AG09319 (cell line): ENCODE measurements around the gene TTC21B.

Source experiments
- DNase-seq: peaks from one replicate; pipeline ENCODE4 v3.0.0-alpha.2; 2010; ENCODE audit warnings: low read depth; ENCODE audit errors: extremely low read depth
- TF ChIP-seq, protein P1 (sequence below): IDR thresholded peaks from 2 replicates; pipeline ENCODE4 v1.5.1; 2011; ENCODE audit warnings: low read depth, mild to moderate bottlenecking, inconsistent platforms, low read length, moderate library complexity

TTC21B gene

DNA sequence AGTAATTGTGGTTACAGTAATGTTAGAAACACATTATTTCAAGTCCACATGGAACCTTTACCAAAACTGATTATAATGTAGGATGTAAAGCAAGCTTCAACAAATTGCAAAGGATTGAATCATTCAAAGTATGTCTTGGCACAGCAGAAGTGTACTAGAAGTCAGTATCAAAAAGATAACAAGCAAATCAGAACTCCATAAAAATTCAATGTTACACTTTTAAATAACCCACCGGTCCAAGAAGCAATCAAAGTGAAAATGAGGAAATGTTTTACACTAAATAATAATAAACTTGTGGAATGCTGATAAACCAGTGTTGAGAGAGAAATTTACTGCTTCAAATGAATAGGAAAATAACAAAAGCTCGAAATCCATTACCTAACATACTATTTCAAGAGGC lies 47.7 kb downstream of the TTC21B start:
- TF ChIP-seq, protein P1, sequence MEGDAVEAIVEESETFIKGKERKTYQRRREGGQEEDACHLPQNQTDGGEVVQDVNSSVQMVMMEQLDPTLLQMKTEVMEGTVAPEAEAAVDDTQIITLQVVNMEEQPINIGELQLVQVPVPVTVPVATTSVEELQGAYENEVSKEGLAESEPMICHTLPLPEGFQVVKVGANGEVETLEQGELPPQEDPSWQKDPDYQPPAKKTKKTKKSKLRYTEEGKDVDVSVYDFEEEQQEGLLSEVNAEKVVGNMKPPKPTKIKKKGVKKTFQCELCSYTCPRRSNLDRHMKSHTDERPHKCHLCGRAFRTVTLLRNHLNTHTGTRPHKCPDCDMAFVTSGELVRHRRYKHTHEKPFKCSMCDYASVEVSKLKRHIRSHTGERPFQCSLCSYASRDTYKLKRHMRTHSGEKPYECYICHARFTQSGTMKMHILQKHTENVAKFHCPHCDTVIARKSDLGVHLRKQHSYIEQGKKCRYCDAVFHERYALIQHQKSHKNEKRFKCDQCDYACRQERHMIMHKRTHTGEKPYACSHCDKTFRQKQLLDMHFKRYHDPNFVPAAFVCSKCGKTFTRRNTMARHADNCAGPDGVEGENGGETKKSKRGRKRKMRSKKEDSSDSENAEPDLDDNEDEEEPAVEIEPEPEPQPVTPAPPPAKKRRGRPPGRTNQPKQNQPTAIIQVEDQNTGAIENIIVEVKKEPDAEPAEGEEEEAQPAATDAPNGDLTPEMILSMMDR: no peak
- no peak for DNase-seq

DNA sequence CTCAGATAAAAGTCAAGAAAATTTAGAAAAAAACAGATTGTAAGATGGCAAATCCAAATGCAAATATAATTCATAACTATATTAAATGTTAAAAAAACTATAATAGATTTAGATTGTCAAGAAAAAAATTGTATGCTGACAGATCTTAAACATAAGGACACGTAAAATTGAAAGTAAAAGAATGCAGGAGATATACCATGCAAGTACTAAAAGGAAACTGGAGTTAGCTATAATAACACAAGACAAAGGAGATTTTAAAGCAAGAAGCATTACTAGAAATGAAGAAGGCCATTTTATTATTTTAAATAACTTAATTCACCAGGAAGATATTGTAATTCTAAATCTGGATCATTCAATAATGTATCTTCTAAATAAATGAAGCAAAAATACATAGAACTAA lies 48.3 kb downstream of the TTC21B start:
- TF ChIP-seq, protein P1: no peak

DNA sequence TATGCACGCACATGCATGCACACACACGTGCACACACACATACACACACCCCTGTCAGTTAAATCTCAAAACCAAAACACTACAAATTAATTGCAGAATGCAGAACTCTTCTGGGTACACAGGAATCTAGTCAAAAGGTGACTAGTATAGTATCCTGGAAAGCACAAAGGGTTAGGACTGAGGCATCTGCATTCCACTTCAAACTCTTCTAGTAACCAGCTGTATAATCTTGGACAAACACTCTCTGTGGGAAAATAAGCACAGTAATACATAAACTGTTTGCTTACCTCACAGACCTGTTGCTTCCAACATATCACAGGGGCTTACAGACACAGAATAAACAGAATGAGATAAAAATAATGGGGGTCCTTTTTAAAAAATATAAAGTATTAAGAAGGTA lies 49.1 kb downstream of the TTC21B start:
- TF ChIP-seq, protein P1: no peak

More for the DNA sequence above, 48.3 kb downstream of the TTC21B start:
- DNase-seq: no peak

DNA sequence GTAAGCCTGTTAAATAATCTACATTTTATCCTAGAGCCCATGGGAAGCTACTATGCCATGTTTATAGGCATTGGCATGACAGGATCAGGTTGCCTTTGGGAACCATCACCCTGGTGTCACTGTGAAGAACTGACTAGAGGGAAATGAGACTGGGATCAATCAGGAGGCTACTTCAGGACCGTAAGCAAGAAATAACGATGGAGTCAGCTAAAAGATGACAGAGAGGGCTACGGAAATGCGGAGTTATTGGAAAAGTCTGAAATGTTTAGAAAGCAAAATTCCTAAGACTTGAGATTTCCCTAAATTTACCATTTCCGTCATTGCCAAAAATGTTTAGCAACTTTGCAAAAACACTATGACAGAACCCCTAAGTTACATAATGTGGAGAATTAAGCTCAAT lies 50.2 kb downstream of the TTC21B start:
- DNase-seq: no peak
- TF ChIP-seq, protein P1: no peak

More for the DNA sequence above, 49.1 kb downstream of the TTC21B start:
- DNase-seq: no peak

DNA sequence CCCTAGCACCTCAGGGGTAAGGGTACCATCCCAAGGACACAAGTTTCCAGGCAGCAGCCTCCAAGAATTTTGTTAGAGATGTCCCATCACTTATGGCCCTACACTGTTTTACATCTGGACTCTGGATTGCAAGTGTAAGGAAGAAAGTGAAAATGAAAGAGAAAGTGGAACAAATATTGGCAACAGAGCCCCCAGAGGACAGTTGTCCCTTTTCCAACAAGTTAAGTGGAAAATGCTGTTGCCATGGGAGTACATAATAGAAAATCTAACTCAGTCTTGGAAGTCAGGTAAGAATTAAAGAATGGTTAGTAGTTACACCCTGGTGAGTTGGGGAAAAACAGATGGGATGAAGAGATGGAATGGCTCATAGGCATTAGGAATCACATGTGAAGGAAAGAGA lies 50.6 kb downstream of the TTC21B start:
- no peak for DNase-seq
- TF ChIP-seq, protein P1: no peak; the same call in 1 of the 2 replicates

- TF ChIP-seq, protein P1: no peak
- DNase-seq: no peak
These were observed 51.8 kb downstream of the TTC21B start for GRCh38 chr2:165901620-165902298.

- TF ChIP-seq, protein P1: no peak
These were observed 54.3 kb downstream of the TTC21B start for GRCh38 chr2:165899311-165899710.

More at GRCh38 chr2:165899311-165899710, 54.3 kb downstream of the TTC21B start:
- no peak for DNase-seq
